ENCODE results near the gene UTP14C. TPM values are rescaled to one million over a fixed set of nuclear protein-coding genes. Genes with fewer than 3 reads are reported as not detected.

The UTP14C gene
- total RNA-seq, 1 donor from 2014 or later = 20.6 TPM

Other genes with a start within 250 kb of the UTP14C start
- gene DHRS12, start 220.5 kb upstream of the UTP14C start, total RNA-seq = 4.0 and 4.9 TPM in 2 replicates
- gene TMEM272, start 179.5 kb upstream of the UTP14C start, total RNA-seq = 0.05 TPM in 1 of 2 replicates, not detected in the other
- not detected in 2 replicates for gene CCDC70, start 162.7 kb upstream of the UTP14C start, total RNA-seq
- 9.2 and 12.3 TPM in 2 replicates for gene ATP7B, start 13.2 kb upstream of the UTP14C start, total RNA-seq
- gene ALG11, start 12.3 kb upstream of the UTP14C start, total RNA-seq = 57.7 and 62.1 TPM in 2 replicates
- gene NEK5, start 104.4 kb downstream of the UTP14C start, total RNA-seq = 0.34 and 0.50 TPM in 2 replicates
- gene NEK3, start 134.9 kb downstream of the UTP14C start, total RNA-seq = 13.9 and 15.3 TPM in 2 replicates